Breast epithelium (tissue), 3 donors: ENCODE results near the gene PIWIL1.

Experiments
- POLR2A ChIP-seq: fragments of 450-650 bp; IDR thresholded peaks from one replicate; pipeline ENCODE4 v1.6.1; 2016; ENCODE audit warnings: antibody characterized with exemption, mild to moderate bottlenecking, moderate library complexity
- POLR2AphosphoS5 ChIP-seq, 3 donors: sonication (generic); formaldehyde crosslinking; IDR thresholded peaks; one replicate each; pipeline ENCODE4 v1.6.1; 2017; ENCODE audit warnings: antibody characterized with exemption in 3 of 3

GRCh38 chr12:130347588-130347987 lies 9.9 kb downstream of the PIWIL1 start:
- TF ChIP-seq POLR2AphosphoS5 (IDR thresholded peaks at IDR 0.05) (no peak), POLR2A (no peak)
